ENCODE measurements around the gene TMEM178B.

DNA sequence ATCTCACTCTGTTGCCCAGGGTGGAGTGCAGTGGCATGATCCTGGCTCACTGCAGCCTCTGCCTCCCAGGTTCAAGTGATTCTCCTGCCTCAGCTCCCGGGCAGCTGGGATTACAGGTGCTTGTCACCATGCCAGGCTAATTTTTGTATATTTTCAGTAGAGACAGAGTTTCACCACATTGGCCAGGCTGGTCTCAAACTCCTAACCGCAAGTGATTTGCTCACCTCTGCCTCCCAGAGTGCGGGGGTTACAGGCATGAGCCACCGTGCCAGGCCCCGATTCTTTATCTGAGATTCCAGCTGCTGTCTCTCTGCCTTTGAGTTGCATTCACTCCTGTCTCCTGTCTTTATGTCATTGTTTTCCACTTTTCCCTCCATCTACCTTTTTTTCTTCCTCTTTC is 168.7 kb downstream of the TMEM178B start:
- TF ChIP-seq, protein P1, sequence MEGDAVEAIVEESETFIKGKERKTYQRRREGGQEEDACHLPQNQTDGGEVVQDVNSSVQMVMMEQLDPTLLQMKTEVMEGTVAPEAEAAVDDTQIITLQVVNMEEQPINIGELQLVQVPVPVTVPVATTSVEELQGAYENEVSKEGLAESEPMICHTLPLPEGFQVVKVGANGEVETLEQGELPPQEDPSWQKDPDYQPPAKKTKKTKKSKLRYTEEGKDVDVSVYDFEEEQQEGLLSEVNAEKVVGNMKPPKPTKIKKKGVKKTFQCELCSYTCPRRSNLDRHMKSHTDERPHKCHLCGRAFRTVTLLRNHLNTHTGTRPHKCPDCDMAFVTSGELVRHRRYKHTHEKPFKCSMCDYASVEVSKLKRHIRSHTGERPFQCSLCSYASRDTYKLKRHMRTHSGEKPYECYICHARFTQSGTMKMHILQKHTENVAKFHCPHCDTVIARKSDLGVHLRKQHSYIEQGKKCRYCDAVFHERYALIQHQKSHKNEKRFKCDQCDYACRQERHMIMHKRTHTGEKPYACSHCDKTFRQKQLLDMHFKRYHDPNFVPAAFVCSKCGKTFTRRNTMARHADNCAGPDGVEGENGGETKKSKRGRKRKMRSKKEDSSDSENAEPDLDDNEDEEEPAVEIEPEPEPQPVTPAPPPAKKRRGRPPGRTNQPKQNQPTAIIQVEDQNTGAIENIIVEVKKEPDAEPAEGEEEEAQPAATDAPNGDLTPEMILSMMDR (IDR thresholded peaks at IDR 0.05): no peak
- TF ChIP-seq, protein P2, sequence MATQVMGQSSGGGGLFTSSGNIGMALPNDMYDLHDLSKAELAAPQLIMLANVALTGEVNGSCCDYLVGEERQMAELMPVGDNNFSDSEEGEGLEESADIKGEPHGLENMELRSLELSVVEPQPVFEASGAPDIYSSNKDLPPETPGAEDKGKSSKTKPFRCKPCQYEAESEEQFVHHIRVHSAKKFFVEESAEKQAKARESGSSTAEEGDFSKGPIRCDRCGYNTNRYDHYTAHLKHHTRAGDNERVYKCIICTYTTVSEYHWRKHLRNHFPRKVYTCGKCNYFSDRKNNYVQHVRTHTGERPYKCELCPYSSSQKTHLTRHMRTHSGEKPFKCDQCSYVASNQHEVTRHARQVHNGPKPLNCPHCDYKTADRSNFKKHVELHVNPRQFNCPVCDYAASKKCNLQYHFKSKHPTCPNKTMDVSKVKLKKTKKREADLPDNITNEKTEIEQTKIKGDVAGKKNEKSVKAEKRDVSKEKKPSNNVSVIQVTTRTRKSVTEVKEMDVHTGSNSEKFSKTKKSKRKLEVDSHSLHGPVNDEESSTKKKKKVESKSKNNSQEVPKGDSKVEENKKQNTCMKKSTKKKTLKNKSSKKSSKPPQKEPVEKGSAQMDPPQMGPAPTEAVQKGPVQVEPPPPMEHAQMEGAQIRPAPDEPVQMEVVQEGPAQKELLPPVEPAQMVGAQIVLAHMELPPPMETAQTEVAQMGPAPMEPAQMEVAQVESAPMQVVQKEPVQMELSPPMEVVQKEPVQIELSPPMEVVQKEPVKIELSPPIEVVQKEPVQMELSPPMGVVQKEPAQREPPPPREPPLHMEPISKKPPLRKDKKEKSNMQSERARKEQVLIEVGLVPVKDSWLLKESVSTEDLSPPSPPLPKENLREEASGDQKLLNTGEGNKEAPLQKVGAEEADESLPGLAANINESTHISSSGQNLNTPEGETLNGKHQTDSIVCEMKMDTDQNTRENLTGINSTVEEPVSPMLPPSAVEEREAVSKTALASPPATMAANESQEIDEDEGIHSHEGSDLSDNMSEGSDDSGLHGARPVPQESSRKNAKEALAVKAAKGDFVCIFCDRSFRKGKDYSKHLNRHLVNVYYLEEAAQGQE (IDR thresholded peaks at IDR 0.05; ENCODE audit: insufficient read depth in 1 of 2, low read depth in 2 of 2, low read length in 1 of 2): no peak
- TF ChIP-seq SIN3A (IDR thresholded peaks at IDR 0.05; ENCODE audit: borderline replicate concordance, insufficient read depth, low read depth, low read length): no peak

Data from Panc1 (cell line).